ENCODE results near the gene IL15.
"Not testable (repeated sequence)": the region's sequence is repeated elsewhere in the genome, so short reads cannot be mapped to it uniquely, and the experiment has no call there.

The IL15 gene

DNA sequence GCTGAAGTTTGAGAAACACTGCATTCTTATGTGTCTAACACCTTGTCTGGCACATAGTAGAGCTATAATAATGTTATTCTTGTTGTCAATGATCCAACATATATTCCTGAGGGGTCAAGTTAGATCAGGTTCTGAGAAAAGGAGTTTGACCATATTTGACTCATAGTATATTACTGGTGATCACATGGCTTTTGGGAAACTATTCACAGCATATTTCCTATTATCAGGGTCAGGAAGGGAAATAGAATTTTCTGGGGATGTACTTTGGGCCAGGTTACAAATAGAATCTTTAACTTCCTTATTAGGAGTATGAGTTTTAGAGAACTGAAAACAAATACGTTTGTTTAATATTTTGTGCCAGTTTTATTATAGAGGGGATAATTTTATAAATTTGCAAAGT is 11.6 kb downstream of the IL15 start:
- no peak for DNase-seq (ENCODE audit: low read depth)

DNA sequence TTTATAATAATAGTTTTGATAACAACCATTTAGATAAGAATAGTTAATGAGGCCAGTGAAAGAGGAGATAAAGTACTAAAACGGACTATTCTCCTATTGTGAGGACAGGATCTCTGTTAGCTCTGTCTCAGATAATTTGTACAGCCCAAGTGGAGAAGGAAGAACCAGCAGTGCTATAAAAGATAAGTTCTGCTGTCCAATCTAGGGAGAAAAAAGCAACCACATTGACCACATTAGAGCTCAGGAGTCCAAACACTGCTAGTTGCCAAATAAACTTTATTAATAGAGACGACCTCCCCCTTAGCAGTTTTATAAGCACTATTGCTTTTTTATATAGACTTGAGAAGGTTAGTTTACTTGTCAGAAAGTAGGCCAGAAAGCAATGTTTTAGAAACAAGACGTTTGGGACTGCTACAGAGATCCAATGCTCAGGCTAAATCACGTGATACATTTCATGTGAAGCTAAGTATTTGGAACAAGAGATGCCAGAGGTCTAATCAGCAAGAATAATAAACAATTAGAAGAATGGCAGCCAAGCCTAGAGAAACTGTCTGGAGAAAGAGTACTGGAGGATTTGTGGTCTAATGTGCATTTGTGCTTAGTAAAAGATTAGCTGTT is 15.9 kb downstream of the IL15 start:
- DNase-seq (ENCODE audit: low read depth): no peak

- no peak for DNase-seq (ENCODE audit: low read depth)
These were observed 17.7 kb downstream of the IL15 start for GRCh38 chr4:141654098-141654497.

DNA sequence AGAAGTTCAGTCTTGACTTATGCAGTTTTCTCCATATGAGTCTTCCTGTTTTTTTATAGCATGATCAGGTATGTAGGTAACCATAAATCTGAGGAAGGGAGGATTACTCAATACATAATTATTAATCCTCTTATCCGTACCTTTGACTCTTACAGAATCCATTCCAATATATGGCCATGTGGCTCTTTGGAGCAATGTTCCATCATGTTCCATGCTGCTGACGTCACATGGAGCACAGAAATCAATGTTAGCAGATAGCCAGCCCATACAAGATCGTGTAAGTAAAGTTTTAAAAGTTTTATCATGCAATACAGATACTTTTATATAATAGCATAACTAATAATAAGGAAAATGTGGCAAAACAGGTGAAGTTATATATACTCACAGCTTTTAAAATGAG is 19.6 kb downstream of the IL15 start:
- no peak for DNase-seq (ENCODE audit: low read depth)

DNA sequence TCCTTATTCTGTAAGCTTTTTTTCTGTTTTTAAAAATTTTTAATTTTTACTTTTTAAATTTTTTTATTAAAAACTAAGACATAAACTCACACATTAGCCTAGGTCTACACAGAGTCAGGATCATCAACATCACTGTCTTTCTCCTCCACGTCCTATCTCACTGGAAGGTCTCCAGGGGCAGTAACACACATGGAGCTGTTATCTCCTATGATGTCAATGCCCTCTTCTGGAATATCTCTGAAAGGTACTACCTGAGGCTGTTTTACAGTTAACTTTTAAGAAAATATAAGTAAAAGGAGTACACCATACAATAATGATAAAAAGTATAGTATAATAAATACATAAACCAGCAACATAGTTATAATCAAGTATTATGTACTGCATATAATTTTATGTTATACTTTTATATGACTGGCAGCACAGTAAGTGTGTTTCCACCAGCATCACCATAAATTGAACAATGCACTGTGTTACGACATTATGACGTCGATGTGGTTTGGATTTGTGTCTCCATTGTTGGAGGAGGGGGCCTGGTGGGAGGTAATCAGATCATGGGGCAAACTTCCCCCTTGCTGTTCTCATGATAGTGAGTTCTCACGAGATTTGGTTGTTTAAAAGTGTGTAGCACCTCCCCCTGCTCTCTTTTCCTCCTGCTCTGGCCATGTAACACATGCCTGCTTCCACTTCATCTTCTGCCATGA is 21.3 kb downstream of the IL15 start:
- no peak for DNase-seq (ENCODE audit: low read depth)

DNA sequence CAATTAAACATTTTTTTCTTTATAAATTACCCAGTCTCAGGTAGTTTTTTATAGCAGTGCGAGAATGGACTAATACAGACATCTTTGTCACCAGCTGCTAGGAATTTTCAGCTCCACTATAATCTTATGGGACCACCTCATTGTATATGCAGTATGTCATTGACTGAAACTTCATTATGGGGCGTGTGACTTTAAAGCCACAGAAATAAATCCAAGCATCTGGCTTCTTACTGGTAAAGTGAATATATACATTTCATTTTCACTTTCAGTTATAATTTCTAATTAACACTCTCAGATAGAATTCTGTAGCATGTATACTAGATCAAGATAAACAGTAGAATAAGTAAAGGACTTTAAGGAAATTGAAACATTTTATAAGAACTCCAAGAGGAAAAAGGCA is 21.9 kb downstream of the IL15 start:
- no peak for DNase-seq (ENCODE audit: low read depth)

- DNase-seq (ENCODE audit: low read depth): no peak
These were observed 23.2 kb downstream of the IL15 start for GRCh38 chr4:141659539-141659938.

DNA sequence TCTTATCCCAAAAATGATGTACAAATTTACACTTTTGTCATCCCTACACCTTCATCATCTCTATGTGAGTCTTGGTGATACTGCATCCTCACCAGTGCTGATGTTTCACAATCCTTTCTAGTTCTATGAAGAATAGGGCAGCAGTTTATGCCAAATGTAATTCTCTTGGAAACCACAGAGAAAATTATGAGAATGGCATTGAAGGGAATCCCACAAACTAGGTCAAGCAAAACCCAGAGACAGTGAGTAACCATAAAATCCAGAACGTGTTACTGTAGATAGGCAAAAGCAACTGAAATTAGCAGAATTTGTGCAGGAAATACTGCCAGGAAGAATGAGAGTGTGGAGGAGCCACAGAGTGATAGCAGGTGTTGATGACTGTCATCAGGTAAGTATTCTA is 24.5 kb downstream of the IL15 start:
- no peak for DNase-seq (ENCODE audit: low read depth)

- no peak for DNase-seq (ENCODE audit: low read depth)
These were observed 32.0 kb downstream of the IL15 start for GRCh38 chr4:141668200-141668910.

DNA sequence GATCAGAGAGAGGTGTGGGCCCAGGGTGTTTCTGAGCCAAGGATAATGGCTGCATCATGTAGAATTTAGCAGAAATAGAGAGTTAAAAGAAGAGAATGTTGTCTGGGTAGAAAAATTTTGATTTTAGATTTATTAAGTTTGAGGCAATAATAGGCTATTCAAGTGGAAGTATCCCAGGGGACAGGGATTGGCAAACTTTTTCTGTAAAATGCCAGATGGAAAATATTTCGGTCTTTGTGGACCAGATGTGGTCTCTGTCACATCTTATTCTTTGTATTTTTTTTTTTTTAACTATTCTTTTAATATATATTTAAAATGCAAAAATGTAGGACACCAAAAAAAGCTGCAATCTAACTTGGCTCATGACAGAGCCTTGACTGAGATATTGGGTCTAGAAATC is 33.1 kb downstream of the IL15 start:
- no peak for DNase-seq (ENCODE audit: low read depth)

DNA sequence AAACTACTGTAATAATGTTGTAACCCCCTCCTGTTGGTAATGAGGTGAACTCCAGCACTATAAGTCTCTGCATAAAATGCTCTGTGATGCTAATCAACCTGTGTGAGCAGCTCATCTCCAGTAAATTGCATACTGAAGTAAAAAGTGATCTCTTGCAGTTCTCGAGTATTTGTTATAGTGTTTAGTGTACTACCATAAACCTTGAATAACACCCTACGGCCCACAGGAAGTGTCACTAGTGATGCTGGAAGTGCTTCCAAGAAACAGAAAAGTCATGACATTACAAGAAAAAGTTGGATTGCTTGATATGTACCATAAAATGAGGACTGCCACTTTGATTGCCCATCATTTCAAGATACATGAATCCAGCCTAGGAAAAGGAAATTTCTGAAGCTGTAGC is 39.0 kb downstream of the IL15 start:
- no peak for DNase-seq (ENCODE audit: low read depth)

GRCh38 chr4:141676087-141676670 is 39.8 kb downstream of the IL15 start:
- DNase-seq (ENCODE audit: low read depth): no peak

GRCh38 chr4:141680060-141680459 is 43.7 kb downstream of the IL15 start:
- DNase-seq (ENCODE audit: low read depth): no peak

DNA sequence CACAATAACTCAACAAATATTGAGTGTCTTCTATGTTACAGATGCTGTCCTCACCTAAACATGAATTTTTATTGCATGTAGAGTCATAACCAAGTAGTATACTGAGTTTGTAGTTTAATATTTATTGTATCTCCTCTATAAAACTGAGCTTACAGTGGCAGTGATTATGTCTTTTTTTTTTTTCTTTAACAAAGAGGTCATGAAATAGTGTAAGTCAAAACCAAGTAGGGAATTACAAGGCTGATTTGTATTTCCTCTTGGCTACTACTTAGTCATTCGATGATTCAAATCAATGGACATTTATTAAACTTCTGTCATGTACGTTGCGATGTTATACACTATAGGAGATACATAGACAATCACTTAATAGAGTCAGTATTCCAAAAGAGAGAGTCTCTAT is 48.4 kb downstream of the IL15 start:
- DNase-seq (ENCODE audit: low read depth): no peak

DNA sequence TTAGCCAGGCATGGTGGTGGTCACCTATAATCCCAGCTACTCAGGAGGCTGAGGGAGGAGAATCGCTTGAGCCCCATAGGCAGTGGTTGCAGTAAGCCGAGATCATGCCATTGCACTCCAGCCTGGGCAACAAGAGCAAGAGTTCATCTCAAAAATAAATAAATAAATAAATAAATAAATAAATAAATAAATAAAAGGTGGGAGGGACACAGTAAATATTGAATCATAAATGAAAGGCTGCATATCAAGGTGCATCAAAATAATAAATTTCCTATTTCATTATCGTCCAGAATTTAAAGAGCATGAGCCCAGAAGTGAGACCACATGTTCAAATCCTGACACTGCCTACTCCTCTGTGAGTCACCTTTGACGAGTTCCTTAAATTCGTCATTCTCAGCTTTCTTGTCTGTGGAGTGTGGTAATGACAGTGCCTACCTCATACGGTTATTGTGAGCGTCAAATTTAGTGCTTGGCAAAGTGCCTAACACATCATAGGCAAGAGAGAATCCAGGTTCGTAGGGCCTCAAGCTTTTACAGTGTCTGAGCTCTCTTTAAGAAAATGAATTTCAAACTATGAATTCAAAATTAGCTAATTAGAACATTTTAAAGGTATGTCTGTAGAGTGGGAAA is 49.9 kb downstream of the IL15 start:
- no peak for DNase-seq (ENCODE audit: low read depth)

- no peak for DNase-seq (ENCODE audit: low read depth)
These were observed 50.5 kb downstream of the IL15 start for GRCh38 chr4:141686879-141687278.

- not testable (repeated sequence) for DNase-seq (ENCODE audit: low read depth)
These were observed 53.4 kb downstream of the IL15 start for GRCh38 chr4:141689726-141690296.

- not testable (repeated sequence) for DNase-seq (ENCODE audit: low read depth)
These were observed 54.9 kb downstream of the IL15 start for GRCh38 chr4:141691247-141691646.

DNA sequence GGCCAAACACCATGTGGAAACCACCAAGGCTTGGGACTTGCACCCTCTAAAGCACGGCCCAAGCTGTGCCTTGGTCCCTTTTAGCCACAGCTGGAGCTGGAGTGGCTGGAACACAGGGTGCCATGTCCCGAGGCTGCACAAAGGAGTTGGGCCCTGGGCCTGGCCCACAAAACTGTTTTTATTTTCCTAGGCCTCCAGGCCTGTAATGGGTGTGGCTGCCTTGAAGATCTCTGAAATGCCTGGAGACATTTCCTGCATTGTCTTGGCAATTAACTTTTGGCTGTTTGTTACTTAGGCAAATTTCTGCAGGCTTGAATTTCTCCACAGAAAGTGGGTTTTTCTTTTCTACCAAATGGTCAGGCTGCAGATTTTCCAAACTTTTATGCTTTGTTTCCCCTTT is 55.7 kb downstream of the IL15 start:
- no peak for DNase-seq (ENCODE audit: low read depth)

DNA sequence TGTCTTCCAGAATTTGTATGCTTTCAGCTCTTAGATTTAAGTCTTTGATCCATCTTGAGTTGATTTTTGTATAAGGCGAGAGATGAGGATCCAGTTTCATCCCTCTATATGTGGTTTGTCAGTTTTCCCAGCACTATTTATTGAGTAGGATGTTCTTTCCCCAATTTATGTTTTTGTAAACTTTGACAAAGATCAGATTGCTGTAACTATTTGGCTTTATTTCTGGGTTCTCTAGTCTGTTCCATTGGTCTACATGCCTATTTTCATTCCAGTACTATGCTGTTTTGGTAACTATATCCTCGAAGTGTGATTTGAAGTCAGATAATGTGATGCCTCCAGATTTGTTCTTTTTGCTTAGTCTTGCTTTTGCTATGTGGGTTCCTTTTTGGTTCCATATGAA is 60.7 kb downstream of the IL15 start:
- DNase-seq (ENCODE audit: low read depth): no peak

GRCh38 chr4:141702472-141703182 is 66.2 kb downstream of the IL15 start:
- no peak for DNase-seq (ENCODE audit: low read depth)

DNA sequence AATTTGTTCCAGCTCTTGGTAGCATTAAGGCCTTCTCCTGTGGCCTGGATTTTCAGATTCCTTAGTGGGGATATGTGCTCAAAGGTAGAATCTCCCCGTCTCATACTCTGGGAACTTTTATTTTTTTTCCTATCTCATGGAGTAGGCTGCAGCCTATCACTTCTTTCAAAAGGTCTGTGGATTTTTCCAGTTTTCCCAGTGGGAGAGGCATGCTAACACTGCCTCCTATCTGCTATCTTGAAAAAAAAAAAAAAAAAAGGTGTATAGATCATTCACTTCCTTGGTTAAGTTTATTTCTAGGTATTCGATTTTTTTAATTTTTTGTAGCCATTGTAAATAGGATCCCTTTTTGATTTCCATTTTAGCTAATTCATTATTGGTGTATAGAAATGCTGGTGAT is 67.1 kb downstream of the IL15 start:
- no peak for DNase-seq (ENCODE audit: low read depth)

All from activated T-helper 9 cell treated with anti-CD3 and anti-CD28 coated beads, Interleukin-2, amount 50 U/mL, for 16 hours (primary cell).